ENCODE data around the gene RBM10. TPM values are rescaled to one million over a fixed set of nuclear protein-coding genes. Genes with fewer than 3 reads are reported as not detected.

Gene RBM10
- total and polyA plus RNA-seq, 9 of the 15 experiments (the other 6 are each of a cell fraction or from before 2014, with no cell fraction given), result 1.1 to 61.7 (median 31.5) TPM

DNA sequence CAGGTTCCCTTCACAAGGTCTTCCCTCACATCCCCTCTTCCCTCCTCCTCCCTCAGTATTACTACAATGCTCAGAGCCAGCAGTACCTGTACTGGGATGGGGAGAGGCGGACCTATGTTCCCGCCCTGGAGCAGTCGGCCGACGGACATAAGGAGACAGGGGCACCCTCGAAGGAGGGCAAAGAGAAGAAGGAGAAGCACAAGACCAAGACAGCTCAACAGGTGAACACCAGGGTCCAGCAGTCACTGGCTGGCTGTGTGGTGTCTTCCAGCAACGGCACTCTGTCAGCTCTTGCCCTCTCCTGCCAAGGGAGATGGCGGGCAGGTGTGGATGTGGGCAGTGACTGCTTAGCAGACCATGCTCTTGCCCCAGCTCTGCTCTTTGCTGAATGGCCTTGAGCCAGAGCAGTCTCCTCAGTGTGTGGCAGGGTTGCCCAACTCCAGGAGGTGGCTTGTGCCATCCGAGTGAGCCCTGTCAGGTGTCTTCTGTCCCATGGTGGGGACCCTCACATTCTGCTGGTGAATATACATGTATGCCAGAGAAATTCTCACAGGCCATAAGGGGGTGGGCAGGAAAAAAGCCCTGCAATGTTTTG, 37.2 kb downstream of the RBM10 start:
- H3K27ac ChIP-seq (ENCODE audit: extremely low read depth, low read depth, low read length), result no peak overlapping the region
- peaks cover 81% of the 10 kb centered on the region; the same call in 2 of the 3 replicates for H3K36me3 ChIP-seq (ENCODE audit: control insufficient read depth, insufficient read depth, low read length)
- WGBS (ENCODE audit: insufficient coverage, low coverage, missing lambda C conversion rate), result 93% methylated on average over 4 of the region's 9 CpGs
- no peaks in the 10 kb centered on the region for H4K20me1 ChIP-seq (replicated peaks; ENCODE audit: control insufficient read depth, insufficient read depth, low read length)
- no peaks in the 10 kb centered on the region for H3K9me1 ChIP-seq (ENCODE audit: control insufficient read depth, insufficient read depth, low read length)
- TF ChIP-seq, protein P1, sequence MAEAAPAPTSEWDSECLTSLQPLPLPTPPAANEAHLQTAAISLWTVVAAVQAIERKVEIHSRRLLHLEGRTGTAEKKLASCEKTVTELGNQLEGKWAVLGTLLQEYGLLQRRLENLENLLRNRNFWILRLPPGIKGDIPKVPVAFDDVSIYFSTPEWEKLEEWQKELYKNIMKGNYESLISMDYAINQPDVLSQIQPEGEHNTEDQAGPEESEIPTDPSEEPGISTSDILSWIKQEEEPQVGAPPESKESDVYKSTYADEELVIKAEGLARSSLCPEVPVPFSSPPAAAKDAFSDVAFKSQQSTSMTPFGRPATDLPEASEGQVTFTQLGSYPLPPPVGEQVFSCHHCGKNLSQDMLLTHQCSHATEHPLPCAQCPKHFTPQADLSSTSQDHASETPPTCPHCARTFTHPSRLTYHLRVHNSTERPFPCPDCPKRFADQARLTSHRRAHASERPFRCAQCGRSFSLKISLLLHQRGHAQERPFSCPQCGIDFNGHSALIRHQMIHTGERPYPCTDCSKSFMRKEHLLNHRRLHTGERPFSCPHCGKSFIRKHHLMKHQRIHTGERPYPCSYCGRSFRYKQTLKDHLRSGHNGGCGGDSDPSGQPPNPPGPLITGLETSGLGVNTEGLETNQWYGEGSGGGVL (CRISPR knock-in tag; IDR thresholded peaks at IDR 0.05), result no peak
- no peak for TF ChIP-seq ESRRA (IDR thresholded peaks at IDR 0.05; ENCODE audit: borderline replicate concordance, low read depth)
- TF ChIP-seq ZFP30 (CRISPR knock-in tag; IDR thresholded peaks at IDR 0.05; ENCODE audit: borderline replicate concordance), result no peak
- no peak for TF ChIP-seq CBX1 (IDR thresholded peaks at IDR 0.05; ENCODE audit: low read depth)
- no peak for TF ChIP-seq ZNF3 (CRISPR knock-in tag; IDR thresholded peaks at IDR 0.05)
- no peak for TF ChIP-seq FOXJ3 (CRISPR knock-in tag; IDR thresholded peaks at IDR 0.05)
- TF ChIP-seq, protein P2, sequence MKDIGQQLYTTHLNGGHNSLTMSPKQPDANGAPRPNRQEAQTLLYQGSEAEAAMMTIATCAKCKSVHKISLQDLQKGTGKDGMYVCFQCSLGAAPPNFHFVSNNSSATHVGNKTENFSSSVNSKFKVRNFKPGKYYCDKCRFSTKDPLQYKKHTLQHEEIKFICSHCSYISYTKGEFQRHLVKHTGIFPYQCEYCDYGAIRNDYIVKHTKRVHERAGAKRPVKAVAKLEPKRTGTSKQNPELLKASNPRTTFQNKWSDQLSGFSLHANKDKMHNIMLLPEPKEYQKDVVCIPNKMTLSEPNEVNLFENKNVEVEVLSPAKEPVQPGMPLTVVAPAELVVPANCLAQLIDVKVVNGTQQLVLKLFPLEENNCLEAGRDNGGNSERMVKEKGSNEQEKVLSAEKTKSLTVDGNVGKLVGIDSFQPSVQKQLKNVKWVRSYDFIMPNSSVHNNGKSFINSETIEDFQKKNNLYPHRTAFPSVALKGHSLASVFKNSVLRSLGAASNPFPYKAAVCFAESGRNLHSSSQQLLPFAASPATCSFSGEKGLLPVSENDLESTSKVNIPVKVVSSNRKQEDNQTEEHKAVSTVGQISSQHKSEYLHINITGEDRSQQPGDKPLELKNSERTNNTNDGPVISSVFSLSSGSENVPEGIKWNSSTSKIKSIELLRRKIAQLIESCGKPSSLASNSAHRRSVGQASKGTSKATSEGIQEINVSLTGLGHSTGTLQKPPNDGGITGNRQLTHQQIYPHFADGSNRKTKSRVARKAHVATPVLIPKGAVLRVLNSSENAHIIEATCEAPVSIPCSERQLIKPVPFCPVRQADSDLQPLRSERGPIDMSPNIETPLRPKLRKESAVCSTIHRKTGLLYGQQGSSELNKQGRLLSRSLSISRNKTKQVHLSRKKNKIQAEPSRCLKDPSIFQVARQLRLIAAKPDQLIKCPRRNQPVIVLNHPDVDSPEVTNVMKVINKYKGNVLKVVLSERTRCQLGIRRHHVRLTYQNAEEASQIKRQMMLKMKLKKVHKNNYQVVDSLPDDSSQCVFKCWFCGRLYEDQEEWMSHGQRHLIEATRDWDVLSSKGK (CRISPR knock-in tag; IDR thresholded peaks at IDR 0.05), result no peak
- no peak for TF ChIP-seq NCOA4 (IDR thresholded peaks at IDR 0.05; ENCODE audit: partially characterized antibody)
- TF ChIP-seq ZNF778 (CRISPR knock-in tag; IDR thresholded peaks at IDR 0.05), result no peak
- H3K4me2 ChIP-seq (ENCODE audit: insufficient read depth, low read length), result no peak overlapping the region
- FAIRE-seq (no peak), DNase-seq (ENCODE audit: extremely low read depth in 1 of 4, low spot score in 3 of 4) (no peak), ATAC-seq (no peak)
- no peak overlapping the region for H2AFZ ChIP-seq (ENCODE audit: low read depth, low read length)
- in situ Hi-C loops (cut with MboI), result no loop called here
- H3K4me1 ChIP-seq (replicated peaks in 1 of 2; ENCODE audit: control insufficient read depth in 2 of 2, insufficient read depth in 2 of 2, low read length in 2 of 2), result peaks cover 0 to 4% of the 10 kb centered on the region in 2 experiments; a peak in 1 of 5 replicates
- no peak overlapping the region for H3K4me3 ChIP-seq
- CTCF ChIA-PET (ENCODE audit: low intra/inter-chr PET ratio), result no interaction called here
- no peaks in the 10 kb centered on the region for H3K27me3 ChIP-seq (ENCODE audit: control insufficient read depth in 2 of 2, insufficient read depth in 2 of 2, low read length in 2 of 2)
- no peak overlapping the region for H3K9ac ChIP-seq (ENCODE audit: insufficient read depth in 1 of 2, low read depth in 2 of 2, low read length in 2 of 2)
- no TSS peak for BruUV-seq (replicated peaks)
- H3K79me2 ChIP-seq (ENCODE audit: control insufficient read depth, insufficient read depth, low read length), result no peaks in the 10 kb centered on the region
- intact Hi-C loops (cut with micrococcal nuclease), result no loop called here
- H3K9me3 ChIP-seq (replicated peaks; ENCODE audit: control insufficient read depth, insufficient read depth, low read depth, low read length), result no peaks in the 10 kb centered on the region
- POLR2A ChIA-PET, result no interaction called here
